Measurements from ENCODE around the gene KLHL11. TPM values are rescaled to one million over a fixed set of nuclear protein-coding genes. Genes with fewer than 3 reads are reported as not detected.

The KLHL11 gene
- total and polyA plus RNA-seq, 10 of the 15 experiments (the other 5 are each of a cell fraction or from before 2014, with no cell fraction given), result 0.07 to 17.2 (median 10.1) TPM

DNA sequence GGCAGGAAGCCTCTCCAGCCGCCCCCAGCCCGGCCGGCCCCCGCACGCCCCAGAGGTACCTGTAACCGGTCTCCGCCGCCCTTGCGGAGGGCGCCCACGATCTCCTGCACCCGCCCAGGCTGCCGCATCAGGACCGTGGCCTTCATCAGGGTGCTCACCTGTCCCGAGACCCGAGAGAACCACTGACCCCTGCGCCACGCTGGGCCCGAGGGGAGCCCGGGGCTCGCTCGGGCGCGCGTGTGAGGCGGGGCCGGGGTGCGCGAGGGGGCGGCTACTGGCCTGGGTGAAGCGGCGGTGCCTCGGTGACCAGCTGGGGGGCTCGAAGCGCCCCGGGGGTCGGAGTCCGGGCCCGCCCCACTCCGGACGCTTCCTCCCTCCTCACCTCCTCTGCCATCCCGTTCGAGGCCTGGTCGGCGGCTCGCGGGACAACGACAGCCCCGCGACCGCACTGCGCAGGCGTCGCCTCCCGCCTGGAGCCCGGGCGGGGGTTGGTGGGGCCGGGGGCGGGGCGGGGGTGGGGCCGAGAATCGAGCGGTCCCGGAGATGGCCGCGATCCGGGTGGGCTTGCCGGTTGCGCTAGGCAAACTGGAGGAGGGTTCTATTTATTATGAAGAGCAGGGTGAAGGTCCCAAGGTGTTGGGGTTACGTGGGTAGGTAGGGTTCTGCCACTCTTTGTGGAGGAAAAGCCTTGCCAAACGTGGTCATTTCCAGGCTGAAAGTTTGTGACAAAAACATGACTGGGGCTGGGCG, 29.2 kb downstream of the KLHL11 start, which contains the start of gene NT5C3B (continued):
- TF ChIP-seq, protein P1, sequence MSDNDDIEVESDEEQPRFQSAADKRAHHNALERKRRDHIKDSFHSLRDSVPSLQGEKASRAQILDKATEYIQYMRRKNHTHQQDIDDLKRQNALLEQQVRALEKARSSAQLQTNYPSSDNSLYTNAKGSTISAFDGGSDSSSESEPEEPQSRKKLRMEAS (IDR thresholded peaks at IDR 0.05; ENCODE audit: low read depth, low read length), result no peak
- TF ChIP-seq NR2F1 (conservative IDR thresholded peaks at IDR 0.05) (peak; percentile 34; the same call in 1 of the 2 replicates), NFYB (IDR thresholded peaks at IDR 0.05; ENCODE audit: insufficient read depth, low read depth, low read length) (no peak), GATAD2B (conservative IDR thresholded peaks at IDR 0.05; ENCODE audit: low read depth) (peak; percentile 51), IKZF1 (conservative IDR thresholded peaks at IDR 0.05) (no peak; the same call in 1 of the 2 replicates), EGR1 (IDR thresholded peaks at IDR 0.05; ENCODE audit: borderline replicate concordance in 1 of 2, low read depth in 2 of 2, low read length in 2 of 2) (peak in 1 of 2 experiments; percentile 38; a peak in 1 of 3 replicates), PML (IDR thresholded peaks at IDR 0.05; ENCODE audit: low read length) (no peak), ZBED1 (IDR thresholded peaks at IDR 0.05; ENCODE audit: borderline replicate concordance) (no peak), DPF2 (IDR thresholded peaks at IDR 0.05) (0 out of 2 replicates have a peak, but pooled peaks have one; percentile 21), NRF1 (conservative IDR thresholded peaks at IDR 0.05; ENCODE audit: low read depth, low read length) (peak; percentile 30; the same call in 1 of the 2 replicates), SPI1 (IDR thresholded peaks at IDR 0.05; ENCODE audit: borderline replicate concordance, insufficient read depth, low read depth, low read length) (no peak)
- TF ChIP-seq, protein P2, sequence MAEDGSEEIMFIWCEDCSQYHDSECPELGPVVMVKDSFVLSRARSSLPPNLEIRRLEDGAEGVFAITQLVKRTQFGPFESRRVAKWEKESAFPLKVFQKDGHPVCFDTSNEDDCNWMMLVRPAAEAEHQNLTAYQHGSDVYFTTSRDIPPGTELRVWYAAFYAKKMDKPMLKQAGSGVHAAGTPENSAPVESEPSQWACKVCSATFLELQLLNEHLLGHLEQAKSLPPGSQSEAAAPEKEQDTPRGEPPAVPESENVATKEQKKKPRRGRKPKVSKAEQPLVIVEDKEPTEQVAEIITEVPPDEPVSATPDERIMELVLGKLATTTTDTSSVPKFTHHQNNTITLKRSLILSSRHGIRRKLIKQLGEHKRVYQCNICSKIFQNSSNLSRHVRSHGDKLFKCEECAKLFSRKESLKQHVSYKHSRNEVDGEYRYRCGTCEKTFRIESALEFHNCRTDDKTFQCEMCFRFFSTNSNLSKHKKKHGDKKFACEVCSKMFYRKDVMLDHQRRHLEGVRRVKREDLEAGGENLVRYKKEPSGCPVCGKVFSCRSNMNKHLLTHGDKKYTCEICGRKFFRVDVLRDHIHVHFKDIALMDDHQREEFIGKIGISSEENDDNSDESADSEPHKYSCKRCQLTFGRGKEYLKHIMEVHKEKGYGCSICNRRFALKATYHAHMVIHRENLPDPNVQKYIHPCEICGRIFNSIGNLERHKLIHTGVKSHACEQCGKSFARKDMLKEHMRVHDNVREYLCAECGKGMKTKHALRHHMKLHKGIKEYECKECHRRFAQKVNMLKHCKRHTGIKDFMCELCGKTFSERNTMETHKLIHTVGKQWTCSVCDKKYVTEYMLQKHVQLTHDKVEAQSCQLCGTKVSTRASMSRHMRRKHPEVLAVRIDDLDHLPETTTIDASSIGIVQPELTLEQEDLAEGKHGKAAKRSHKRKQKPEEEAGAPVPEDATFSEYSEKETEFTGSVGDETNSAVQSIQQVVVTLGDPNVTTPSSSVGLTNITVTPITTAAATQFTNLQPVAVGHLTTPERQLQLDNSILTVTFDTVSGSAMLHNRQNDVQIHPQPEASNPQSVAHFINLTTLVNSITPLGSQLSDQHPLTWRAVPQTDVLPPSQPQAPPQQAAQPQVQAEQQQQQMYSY (CRISPR knock-in tag; IDR thresholded peaks at IDR 0.05), result no peak
- TF ChIP-seq, protein P3, sequence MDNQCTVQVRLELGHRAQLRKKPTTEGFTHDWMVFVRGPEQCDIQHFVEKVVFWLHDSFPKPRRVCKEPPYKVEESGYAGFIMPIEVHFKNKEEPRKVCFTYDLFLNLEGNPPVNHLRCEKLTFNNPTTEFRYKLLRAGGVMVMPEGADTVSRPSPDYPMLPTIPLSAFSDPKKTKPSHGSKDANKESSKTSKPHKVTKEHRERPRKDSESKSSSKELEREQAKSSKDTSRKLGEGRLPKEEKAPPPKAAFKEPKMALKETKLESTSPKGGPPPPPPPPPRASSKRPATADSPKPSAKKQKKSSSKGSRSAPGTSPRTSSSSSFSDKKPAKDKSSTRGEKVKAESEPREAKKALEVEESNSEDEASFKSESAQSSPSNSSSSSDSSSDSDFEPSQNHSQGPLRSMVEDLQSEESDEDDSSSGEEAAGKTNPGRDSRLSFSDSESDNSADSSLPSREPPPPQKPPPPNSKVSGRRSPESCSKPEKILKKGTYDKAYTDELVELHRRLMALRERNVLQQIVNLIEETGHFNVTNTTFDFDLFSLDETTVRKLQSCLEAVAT (IDR thresholded peaks at IDR 0.05), result no peak
